ENCODE results near the gene TMSB10. TPM values are rescaled to one million over a fixed set of nuclear protein-coding genes. Genes with fewer than 3 reads are reported as not detected.

TMSB10 gene
- total and polyA plus RNA-seq, 2 of the 13 experiments (the other 11 are each of a cell fraction or from before 2014, with no cell fraction given): 665 to 708 TPM

DNA sequence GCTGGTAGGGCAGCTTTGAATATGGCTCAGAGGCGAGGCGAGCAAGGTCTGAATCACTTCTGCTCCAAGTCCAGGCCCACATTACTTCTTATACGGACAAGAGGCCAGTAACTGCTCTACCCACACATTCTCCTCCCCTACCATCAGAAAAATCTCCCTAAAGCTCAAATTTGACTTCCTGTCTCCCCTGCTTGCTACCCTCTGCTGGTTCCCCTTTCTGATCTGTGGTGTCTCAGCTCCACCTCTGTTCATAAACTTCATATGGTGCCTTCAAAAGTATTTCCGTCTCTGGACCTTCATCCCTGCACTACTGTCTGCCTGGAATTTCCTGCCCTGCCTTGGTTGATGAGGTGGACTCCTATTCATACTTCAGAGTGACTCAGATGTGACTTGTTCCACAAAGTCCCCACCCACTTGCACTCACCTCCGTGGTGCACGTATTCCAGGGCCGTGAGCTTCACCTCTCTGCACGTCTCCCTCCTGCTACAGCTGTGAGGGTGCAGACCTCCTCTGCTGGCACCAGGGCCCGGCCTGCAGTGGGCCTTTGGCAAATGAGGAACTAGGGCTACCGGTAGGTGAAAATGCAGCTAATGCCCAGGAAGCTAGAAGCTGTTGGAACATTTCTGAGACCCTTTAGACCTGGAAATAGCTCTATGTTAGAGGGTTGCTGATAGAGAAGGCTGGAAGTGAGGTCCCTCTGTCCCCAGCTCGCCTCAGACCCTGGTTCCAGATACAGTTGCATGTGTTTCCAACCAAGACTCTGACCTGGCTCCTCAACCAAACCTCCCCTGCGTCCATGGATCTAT, 41.0 kb downstream of the TMSB10 start (continued):
- TF ChIP-seq, protein P1, sequence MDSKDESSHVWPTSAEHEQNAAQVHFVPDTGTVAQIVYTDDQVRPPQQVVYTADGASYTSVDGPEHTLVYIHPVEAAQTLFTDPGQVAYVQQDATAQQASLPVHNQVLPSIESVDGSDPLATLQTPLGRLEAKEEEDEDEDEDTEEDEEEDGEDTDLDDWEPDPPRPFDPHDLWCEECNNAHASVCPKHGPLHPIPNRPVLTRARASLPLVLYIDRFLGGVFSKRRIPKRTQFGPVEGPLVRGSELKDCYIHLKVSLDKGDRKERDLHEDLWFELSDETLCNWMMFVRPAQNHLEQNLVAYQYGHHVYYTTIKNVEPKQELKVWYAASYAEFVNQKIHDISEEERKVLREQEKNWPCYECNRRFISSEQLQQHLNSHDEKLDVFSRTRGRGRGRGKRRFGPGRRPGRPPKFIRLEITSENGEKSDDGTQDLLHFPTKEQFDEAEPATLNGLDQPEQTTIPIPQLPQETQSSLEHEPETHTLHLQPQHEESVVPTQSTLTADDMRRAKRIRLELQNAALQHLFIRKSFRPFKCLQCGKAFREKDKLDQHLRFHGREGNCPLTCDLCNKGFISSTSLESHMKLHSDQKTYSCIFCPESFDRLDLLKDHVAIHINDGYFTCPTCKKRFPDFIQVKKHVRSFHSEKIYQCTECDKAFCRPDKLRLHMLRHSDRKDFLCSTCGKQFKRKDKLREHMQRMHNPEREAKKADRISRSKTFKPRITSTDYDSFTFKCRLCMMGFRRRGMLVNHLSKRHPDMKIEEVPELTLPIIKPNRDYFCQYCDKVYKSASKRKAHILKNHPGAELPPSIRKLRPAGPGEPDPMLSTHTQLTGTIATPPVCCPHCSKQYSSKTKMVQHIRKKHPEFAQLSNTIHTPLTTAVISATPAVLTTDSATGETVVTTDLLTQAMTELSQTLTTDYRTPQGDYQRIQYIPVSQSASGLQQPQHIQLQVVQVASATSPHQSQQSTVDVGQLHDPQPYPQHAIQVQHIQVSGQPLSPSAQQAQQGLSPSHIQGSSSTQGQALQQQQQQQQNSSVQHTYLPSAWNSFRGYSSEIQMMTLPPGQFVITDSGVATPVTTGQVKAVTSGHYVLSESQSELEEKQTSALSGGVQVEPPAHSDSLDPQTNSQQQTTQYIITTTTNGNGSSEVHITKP (CRISPR knock-in tag; IDR thresholded peaks at IDR 0.05; ENCODE audit: low read depth): peak; percentile 72
- TF ChIP-seq NFYB (CRISPR knock-in tag; IDR thresholded peaks at IDR 0.05): no peak
- TF ChIP-seq, protein P2, sequence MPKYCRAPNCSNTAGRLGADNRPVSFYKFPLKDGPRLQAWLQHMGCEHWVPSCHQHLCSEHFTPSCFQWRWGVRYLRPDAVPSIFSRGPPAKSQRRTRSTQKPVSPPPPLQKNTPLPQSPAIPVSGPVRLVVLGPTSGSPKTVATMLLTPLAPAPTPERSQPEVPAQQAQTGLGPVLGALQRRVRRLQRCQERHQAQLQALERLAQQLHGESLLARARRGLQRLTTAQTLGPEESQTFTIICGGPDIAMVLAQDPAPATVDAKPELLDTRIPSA (CRISPR knock-in tag; IDR thresholded peaks at IDR 0.05; ENCODE audit: borderline replicate concordance): no peak
- TF ChIP-seq RNF2 (conservative IDR thresholded peaks at IDR 0.05; ENCODE audit: low read depth): no peak; the same call in 1 of the 2 replicates
- TF ChIP-seq DNMT3B (CRISPR knock-in tag; conservative IDR thresholded peaks at IDR 0.05): no peak
- TF ChIP-seq ZNF598 (CRISPR knock-in tag; IDR thresholded peaks at IDR 0.05; ENCODE audit: borderline replicate concordance): no peak
- TF ChIP-seq ZEB1 (IDR thresholded peaks at IDR 0.05; ENCODE audit: insufficient replicate concordance, low read depth): peak; percentile 79
- TF ChIP-seq, protein P3, sequence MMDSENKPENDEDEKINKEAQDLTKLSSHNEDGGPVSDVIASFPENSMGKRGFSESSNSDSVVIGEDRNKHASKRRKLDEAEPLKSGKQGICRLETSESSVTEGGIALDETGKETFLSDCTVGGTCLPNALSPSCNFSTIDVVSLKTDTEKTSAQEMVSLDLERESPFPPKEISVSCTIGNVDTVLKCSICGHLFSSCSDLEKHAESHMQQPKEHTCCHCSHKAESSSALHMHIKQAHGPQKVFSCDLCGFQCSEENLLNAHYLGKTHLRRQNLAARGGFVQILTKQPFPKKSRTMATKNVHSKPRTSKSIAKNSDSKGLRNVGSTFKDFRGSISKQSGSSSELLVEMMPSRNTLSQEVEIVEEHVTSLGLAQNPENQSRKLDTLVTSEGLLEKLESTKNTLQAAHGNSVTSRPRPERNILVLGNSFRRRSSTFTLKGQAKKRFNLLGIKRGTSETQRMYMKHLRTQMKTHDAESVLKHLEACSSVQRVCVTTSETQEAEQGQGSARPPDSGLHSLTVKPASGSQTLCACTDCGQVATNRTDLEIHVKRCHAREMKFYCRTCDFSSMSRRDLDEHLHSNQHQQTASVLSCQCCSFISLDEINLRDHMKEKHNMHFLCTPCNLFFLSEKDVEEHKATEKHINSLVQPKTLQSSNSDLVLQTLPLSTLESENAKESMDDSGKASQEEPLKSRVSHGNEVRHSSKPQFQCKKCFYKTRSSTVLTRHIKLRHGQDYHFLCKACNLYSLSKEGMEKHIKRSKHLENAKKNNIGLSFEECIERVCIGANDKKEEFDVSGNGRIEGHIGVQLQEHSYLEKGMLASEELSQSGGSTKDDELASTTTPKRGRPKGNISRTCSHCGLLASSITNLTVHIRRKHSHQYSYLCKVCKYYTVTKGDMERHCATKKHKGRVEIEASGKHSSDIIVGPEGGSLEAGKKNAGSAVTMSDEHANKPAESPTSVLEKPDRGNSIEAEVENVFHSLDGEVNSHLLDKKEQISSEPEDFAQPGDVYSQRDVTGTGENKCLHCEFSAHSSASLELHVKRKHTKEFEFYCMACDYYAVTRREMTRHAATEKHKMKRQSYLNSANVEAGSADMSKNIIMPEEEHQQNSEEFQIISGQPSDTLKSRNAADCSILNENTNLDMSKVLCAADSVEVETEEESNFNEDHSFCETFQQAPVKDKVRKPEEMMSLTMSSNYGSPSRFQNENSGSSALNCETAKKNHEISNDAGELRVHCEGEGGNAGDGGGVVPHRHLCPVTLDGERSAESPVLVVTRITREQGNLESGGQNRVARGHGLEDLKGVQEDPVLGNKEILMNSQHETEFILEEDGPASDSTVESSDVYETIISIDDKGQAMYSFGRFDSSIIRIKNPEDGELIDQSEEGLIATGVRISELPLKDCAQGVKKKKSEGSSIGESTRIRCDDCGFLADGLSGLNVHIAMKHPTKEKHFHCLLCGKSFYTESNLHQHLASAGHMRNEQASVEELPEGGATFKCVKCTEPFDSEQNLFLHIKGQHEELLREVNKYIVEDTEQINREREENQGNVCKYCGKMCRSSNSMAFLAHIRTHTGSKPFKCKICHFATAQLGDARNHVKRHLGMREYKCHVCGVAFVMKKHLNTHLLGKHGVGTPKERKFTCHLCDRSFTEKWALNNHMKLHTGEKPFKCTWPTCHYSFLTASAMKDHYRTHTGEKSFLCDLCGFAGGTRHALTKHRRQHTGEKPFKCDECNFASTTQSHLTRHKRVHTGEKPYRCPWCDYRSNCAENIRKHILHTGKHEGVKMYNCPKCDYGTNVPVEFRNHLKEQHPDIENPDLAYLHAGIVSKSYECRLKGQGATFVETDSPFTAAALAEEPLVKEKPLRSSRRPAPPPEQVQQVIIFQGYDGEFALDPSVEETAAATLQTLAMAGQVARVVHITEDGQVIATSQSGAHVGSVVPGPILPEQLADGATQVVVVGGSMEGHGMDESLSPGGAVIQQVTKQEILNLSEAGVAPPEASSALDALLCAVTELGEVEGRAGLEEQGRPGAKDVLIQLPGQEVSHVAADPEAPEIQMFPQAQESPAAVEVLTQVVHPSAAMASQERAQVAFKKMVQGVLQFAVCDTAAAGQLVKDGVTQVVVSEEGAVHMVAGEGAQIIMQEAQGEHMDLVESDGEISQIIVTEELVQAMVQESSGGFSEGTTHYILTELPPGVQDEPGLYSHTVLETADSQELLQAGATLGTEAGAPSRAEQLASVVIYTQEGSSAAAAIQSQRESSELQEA (CRISPR knock-in tag; IDR thresholded peaks at IDR 0.05; ENCODE audit: not compliant biosample characterization): peak; percentile 29
- TF ChIP-seq ZNF337 (CRISPR knock-in tag; IDR thresholded peaks at IDR 0.05; ENCODE audit: borderline replicate concordance, low read depth): 0 out of 2 replicates have a peak, but pooled peaks have one; percentile 47
- TF ChIP-seq ZNF530 (CRISPR knock-in tag; IDR thresholded peaks at IDR 0.05; ENCODE audit: low read depth): no peak
- TF ChIP-seq ZFX (CRISPR knock-in tag; IDR thresholded peaks at IDR 0.05; ENCODE audit: low read depth): peak; percentile 97
- no peak for TF ChIP-seq ZNF30 (CRISPR knock-in tag; IDR thresholded peaks at IDR 0.05)
- no peak for TF ChIP-seq ZNF569 (CRISPR knock-in tag; IDR thresholded peaks at IDR 0.05; ENCODE audit: borderline replicate concordance)
- peak; percentile 71; the same call in 1 of the 2 replicates for TF ChIP-seq ZNF451 (CRISPR knock-in tag; IDR thresholded peaks at IDR 0.05)
- TF ChIP-seq ZNF678 (CRISPR knock-in tag; IDR thresholded peaks at IDR 0.05): no peak
- no peak for TF ChIP-seq SRF (IDR thresholded peaks at IDR 0.05; ENCODE audit: low read depth, low read length)

Measured in HepG2 (cell line).